Activated CD4-positive, alpha-beta T cell treated with anti-CD3 and anti-CD28 coated beads for 36 hours (primary cell): ENCODE results near the gene LRP1-AS. TPM values are rescaled to one million over a fixed set of nuclear protein-coding genes. Genes with fewer than 3 reads are reported as not detected.

Experiments
- ATAC-seq: fragments of 200-7000 bp; cut with Tn5 transposase; one replicate; pipeline ENCODE4 v1.10.0; 2021; ENCODE audit warnings: mild to moderate bottlenecking, moderate library complexity
- CTCF ChIA-PET: fragments of 350-600 bp; sonication (Branson Sonifier 250); formaldehyde crosslinking; loops from one replicate; lab custom pipeline; 2021; ENCODE audit warnings: antibody characterized with exemption; lab: Charles Lee
- POLR2A ChIA-PET: fragments of 350-600 bp; sonication (Branson Sonifier 250); formaldehyde crosslinking; loops from one replicate; lab custom pipeline; 2021; ENCODE audit warnings: antibody characterized with exemption, inconsistent platforms; lab: Charles Lee
- DNase-seq: peaks from one replicate; pipeline ENCODE4 v3.0.0-alpha.2; 2020
- H3K27ac Mint-ChIP-seq: one replicate; pipeline ENCODE4 v1.8.0; 2021; ENCODE audit warnings: mixed read lengths
- H3K27me3 Mint-ChIP-seq: one replicate; pipeline ENCODE4 v1.8.0; 2021; ENCODE audit warnings: mixed read lengths
- H3K36me3 Mint-ChIP-seq: one replicate; pipeline ENCODE4 v1.8.0; 2021; ENCODE audit warnings: low read depth, mixed read lengths
- H3K4me1 Mint-ChIP-seq: one replicate; pipeline ENCODE4 v1.8.0; 2021; ENCODE audit warnings: mixed read lengths
- H3K4me3 Mint-ChIP-seq: one replicate; pipeline ENCODE4 v1.8.0; 2021; ENCODE audit warnings: mild to moderate bottlenecking, moderate library complexity, mixed read lengths
- H3K9me3 Mint-ChIP-seq: one replicate; pipeline ENCODE4 v1.8.0; 2021; ENCODE audit warnings: low read depth, mixed read lengths
- intact Hi-C, 2 experiments: fragments of 100-400 bp; cut with DNase I in 1 of 2; cut with micrococcal nuclease in 1 of 2; formaldehyde crosslinking; loops; one replicate each; pipeline versions ENCODE4 v1.14.2 to v1.15.1; 2022 to 2024; cut with DNase I, micrococcal nuclease
- total RNA-seq, 2 experiments: library from RNA; stranded (reverse); gene quantifications; one replicate each; pipeline ENCODE4 v1.2.3, GENCODE V29; 2021

Gene LRP1-AS
- total RNA-seq, 2 experiments from 2014 or later, result not detected

DNA sequence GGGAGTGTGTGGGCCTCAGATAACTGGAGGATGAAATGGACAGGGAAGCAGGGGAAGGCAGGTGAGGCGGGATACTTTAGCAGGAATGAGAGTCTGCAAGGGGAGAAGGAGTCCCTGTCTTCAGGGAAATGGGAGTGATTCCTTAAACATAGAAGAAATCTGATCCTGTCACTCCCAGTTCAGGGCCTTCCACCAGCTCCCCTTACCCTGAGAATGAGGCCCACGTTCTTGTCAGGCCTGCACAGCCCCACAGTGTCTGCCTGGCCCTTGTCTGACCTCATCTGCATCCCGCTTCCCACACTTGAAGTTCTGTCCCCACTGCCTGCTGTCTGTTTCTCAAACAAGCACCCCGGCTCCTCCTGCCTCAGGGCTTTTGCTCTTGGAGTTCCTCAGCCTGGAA lies 12.6 kb upstream of the LRP1-AS start:
- ATAC-seq, result no peak
- Mint-ChIP-seq H3K9me3 (no peaks in the 10 kb centered on the region), H3K36me3 (no peaks in the 10 kb centered on the region), H3K4me3 (no peak overlapping the region), H3K27me3 (no peaks in the 10 kb centered on the region), H3K4me1 (no peaks in the 10 kb centered on the region), H3K27ac (no peak overlapping the region)
- intact Hi-C loops, result no loop called here
- POLR2A ChIA-PET, result no interaction called here
- DNase-seq, result no peak
- CTCF ChIA-PET, result no interaction called here

DNA sequence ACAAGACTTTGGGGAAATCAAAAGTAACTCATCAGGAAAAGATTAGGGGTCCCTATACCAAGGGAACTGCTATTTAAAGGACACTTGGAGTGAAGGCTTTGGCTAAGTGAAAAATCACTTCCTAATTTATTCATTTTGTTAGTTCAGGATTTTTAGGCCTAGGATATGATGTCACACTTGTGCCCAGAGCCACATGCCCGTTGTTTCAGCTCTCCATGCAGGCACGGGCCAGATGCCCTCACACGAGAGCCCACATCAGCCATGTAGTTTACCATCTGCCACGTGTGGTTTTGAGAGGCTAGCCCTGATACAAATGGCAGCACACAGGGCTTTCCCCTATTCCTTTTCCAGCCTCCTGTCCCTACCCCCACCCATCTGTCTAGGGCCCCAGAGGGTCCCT lies 11.9 kb upstream of the LRP1-AS start:
- Mint-ChIP-seq H3K36me3 (no peaks in the 10 kb centered on the region), H3K9me3 (no peaks in the 10 kb centered on the region), H3K4me1 (no peaks in the 10 kb centered on the region), H3K27me3 (no peaks in the 10 kb centered on the region), H3K27ac (no peak overlapping the region), H3K4me3 (no peak overlapping the region)
- ATAC-seq (no peak), DNase-seq (no peak)
- intact Hi-C loops, result no loop called here
- ChIA-PET POLR2A (interaction anchor here (0.6 kb wide), 1 partner anchor 411 kb away, joined by 6 read pairs; no protein-coding TSS in a partner anchor), CTCF (interaction anchor here (0.7 kb wide), 2 partner anchors 29 to 44 kb away, joined by 3 read pairs; no protein-coding TSS in a partner anchor)

DNA sequence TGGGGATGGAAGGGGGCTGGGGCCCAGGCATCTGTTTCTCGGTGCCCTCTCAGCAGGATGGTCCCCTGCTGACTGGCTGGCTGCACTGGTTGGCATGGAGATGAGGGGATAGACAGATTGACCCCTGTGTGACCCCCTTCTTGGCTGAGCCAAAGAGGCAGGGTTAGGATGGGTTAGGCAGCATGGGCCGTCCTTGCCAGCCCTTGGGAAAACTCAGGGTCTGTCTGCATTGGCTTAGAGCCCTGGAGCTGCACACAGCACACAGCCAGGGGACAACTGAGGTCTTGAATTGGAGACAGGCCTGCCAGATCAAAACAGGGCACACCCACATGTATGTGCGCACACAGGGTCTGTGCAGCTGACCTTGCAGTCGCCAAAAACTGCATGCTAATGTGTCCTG lies 11.2 kb upstream of the LRP1-AS start:
- ChIA-PET CTCF (interaction anchor here (0.7 to 1.9 kb wide), 2 partner anchors 17 to 44 kb away, joined by 3 to 6 read pairs; no protein-coding TSS in a partner anchor), POLR2A (interaction anchor here (0.6 kb wide), 1 partner anchor 411 kb away, joined by 6 read pairs; no protein-coding TSS in a partner anchor)
- intact Hi-C loops, result no loop called here
- no peaks in the 10 kb centered on the region for H3K36me3 Mint-ChIP-seq
- DNase-seq, result no peak
- H3K27me3 Mint-ChIP-seq, result no peaks in the 10 kb centered on the region
- no peak overlapping the region for H3K27ac Mint-ChIP-seq
- no peaks in the 10 kb centered on the region for H3K4me1 Mint-ChIP-seq
- no peak overlapping the region for H3K4me3 Mint-ChIP-seq
- ATAC-seq, result no peak
- H3K9me3 Mint-ChIP-seq, result no peaks in the 10 kb centered on the region

DNA sequence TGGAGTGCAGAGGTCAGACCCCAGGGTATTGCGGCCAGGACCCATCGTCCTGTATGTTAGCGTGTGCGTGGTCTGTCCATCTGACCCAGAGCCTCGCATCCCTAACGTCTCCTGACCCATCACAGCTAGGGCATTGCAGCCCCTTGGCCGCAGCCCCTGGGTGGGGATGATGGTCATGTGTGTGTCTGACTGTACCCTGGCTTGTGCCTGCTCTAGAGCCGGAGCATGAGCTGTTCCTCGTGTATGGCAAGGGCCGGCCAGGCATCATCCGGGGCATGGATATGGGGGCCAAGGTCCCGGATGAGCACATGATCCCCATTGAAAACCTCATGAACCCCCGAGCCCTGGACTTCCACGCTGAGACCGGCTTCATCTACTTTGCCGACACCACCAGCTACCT lies 10.8 kb upstream of the LRP1-AS start:
- no peak overlapping the region for H3K27ac Mint-ChIP-seq
- H3K27me3 Mint-ChIP-seq, result no peaks in the 10 kb centered on the region
- ChIA-PET CTCF (interaction anchor here (1.7 to 1.9 kb wide), 2 partner anchors 10 to 17 kb away, joined by 3 to 6 read pairs; no protein-coding TSS in a partner anchor), POLR2A (no interaction called here)
- H3K4me1 Mint-ChIP-seq, result no peaks in the 10 kb centered on the region
- ATAC-seq, result no peak
- DNase-seq, result no peak
- no peaks in the 10 kb centered on the region for H3K9me3 Mint-ChIP-seq
- intact Hi-C loops, result no loop called here
- no peaks in the 10 kb centered on the region for H3K36me3 Mint-ChIP-seq
- no peak overlapping the region for H3K4me3 Mint-ChIP-seq

DNA sequence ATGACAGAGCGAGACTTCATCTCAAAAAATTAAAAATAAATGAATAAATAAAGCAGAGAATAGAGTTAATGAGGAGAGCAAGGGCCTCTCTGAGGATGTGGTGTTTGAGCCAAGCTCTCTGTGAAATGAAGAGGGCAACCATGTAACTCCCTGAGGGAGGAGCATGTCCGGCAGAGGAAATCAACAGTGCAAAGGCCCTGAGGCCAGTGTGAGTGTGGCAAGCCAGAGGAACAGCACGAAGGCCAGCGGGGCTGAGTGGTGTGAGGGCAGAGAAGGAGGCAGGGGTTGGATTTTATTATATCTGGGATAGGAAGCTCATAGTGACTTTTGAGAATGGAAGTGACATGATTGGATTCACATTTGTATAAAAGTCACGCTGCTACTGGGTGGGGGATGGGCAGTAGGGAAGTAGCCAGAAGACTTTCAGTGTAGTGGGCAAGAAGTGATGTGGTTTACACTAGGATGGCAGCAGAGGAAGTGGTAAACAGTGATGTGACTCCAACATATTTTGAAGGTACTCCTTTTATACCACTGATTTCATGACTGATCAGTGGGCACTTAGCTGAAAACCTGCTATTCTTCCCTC lies 10.3 kb upstream of the LRP1-AS start:
- intact Hi-C loops, result no loop called here
- DNase-seq (no peak), ATAC-seq (no peak)
- Mint-ChIP-seq H3K9me3 (no peaks in the 10 kb centered on the region), H3K36me3 (no peaks in the 10 kb centered on the region), H3K27ac (no peak overlapping the region), H3K27me3 (no peaks in the 10 kb centered on the region), H3K4me3 (no peak overlapping the region), H3K4me1 (no peaks in the 10 kb centered on the region)
- CTCF ChIA-PET, result interaction anchor here (1.7 to 1.9 kb wide), 2 partner anchors 10 to 18 kb away, joined by 3 to 6 read pairs; no protein-coding TSS in a partner anchor
- POLR2A ChIA-PET, result no interaction called here

DNA sequence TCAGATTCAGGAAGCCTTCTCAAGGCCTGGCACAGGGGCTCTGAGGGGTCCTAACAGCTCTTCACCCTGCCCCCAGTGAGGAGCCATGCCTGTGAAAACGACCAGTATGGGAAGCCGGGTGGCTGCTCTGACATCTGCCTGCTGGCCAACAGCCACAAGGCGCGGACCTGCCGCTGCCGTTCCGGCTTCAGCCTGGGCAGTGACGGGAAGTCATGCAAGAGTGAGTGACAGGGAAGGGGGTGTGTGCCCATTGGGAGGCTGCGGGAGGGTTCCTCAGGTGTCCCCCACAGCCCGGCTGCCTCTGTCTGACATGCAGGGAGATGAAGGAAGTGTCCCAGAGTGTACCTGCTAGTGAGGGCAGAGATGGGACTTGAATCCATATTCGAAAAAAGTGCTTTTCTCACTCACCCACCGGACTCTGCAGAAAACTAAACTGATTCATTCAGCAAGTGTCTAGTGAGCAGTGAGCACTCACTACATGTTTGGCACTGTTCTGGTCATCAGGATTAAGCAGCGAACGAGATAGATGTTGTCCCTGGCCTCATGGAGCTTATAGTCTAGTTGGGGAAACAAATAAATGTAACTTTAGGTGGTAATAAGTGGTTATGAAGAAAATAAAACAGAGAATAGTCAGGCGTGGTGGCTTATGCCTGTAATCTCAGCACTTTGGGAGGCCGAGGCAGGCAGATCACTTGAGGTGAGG lies 9.4 kb upstream of the LRP1-AS start:
- Mint-ChIP-seq H3K27me3 (no peaks in the 10 kb centered on the region), H3K9me3 (no peaks in the 10 kb centered on the region), H3K4me1 (no peaks in the 10 kb centered on the region), H3K36me3 (no peaks in the 10 kb centered on the region), H3K4me3 (no peak overlapping the region), H3K27ac (no peak overlapping the region)
- ATAC-seq, result no peak
- intact Hi-C loops, result no loop called here
- ChIA-PET CTCF (interaction anchor here (0.7 to 1.9 kb wide), 3 partner anchors 9 to 67 kb away, joined by 3 to 6 read pairs (median 4); no protein-coding TSS in a partner anchor), POLR2A (no interaction called here)
- DNase-seq, result no peak

DNA sequence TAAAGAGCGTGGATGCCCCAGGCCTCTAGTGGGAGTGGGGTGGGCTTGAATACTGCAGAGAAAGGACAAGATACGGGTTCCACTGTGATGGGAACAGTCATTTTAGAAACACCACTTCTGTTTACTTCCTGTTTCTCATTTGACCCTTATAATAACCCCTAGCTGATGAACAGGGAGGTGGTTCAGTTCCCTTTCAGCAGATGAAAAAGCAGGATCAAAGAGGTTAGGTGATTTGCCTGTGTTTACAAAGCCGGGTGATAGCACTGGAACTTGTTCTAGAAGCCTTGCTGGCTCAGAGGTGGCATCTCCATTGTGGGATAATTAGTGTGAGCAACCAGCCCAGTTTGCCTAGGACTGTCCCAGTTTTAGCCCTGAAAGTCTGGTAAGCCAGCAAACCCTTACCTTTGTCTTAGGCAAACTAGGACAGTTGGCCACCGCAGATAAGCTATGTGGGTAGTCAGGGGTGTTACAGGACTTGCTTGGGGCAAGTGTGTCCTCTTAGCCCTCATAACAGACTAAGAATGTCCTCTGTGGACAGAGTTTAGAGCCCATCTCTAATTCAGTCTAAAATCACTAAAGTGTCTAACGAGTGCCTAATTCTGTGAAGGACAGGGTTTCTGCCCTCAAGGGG lies 7.5 kb upstream of the LRP1-AS start:
- DNase-seq, result no peak
- ATAC-seq, result no peak
- Mint-ChIP-seq H3K27me3 (no peaks in the 10 kb centered on the region), H3K27ac (no peak overlapping the region), H3K4me3 (no peak overlapping the region), H3K4me1 (no peaks in the 10 kb centered on the region), H3K9me3 (no peaks in the 10 kb centered on the region), H3K36me3 (no peaks in the 10 kb centered on the region)
- POLR2A ChIA-PET, result no interaction called here
- intact Hi-C loops, result no loop called here
- CTCF ChIA-PET, result no interaction called here

DNA sequence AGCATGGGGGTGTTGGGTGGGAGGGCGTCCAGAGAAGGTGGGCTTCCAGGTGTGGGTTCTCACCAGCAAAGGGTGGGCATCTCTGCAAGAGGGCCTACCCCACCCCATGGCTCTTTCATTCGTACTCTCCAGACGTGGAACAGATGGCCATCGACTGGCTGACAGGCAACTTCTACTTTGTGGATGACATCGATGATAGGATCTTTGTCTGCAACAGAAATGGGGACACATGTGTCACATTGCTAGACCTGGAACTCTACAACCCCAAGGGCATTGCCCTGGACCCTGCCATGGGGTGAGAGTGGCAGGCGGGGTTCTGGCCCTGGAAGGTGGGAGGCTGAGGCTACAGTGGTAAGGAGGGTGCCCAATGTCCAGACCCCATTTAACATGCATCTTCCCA lies 6.7 kb upstream of the LRP1-AS start:
- Mint-ChIP-seq H3K9me3 (no peaks in the 10 kb centered on the region), H3K27me3 (no peaks in the 10 kb centered on the region), H3K27ac (no peak overlapping the region), H3K36me3 (no peaks in the 10 kb centered on the region), H3K4me1 (no peaks in the 10 kb centered on the region), H3K4me3 (no peak overlapping the region)
- no peak for DNase-seq
- ATAC-seq, result no peak
- ChIA-PET CTCF (no interaction called here), POLR2A (no interaction called here)
- intact Hi-C loops, result no loop called here

DNA sequence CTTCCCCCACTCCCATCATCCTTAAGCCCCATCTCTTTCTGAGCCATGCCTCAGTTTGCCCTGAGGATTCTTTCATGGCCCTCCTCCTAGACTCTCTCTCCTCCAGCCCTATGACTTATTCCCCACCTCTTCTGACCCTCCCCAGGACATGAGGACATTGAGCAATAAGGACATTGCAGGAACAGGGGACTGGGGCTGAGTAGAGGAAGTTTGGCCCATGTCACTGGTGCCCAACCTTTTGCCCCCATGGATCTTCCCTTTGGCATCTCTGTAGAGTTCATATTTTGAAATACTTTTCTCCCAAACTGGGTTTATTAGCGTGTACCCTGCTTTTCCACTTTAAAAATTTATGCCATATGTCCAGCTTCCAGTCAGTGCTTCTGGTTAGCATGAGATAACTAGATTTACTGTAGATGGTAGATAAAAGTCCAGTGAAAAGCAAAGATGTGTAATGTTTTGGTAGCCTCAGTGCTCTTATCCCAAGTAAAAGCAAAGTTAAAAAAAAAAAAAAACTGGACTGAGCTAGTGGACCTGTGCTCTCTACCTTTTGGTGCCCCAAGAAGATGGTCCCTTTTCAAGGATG lies 6.1 kb upstream of the LRP1-AS start:
- H3K27ac Mint-ChIP-seq, result no peak overlapping the region
- no peak for DNase-seq
- ChIA-PET CTCF (no interaction called here), POLR2A (no interaction called here)
- H3K9me3 Mint-ChIP-seq, result no peaks in the 10 kb centered on the region
- intact Hi-C loops, result no loop called here
- no peaks in the 10 kb centered on the region for H3K36me3 Mint-ChIP-seq
- no peak overlapping the region for H3K4me3 Mint-ChIP-seq
- no peak for ATAC-seq
- H3K4me1 Mint-ChIP-seq, result no peaks in the 10 kb centered on the region
- no peaks in the 10 kb centered on the region for H3K27me3 Mint-ChIP-seq

DNA sequence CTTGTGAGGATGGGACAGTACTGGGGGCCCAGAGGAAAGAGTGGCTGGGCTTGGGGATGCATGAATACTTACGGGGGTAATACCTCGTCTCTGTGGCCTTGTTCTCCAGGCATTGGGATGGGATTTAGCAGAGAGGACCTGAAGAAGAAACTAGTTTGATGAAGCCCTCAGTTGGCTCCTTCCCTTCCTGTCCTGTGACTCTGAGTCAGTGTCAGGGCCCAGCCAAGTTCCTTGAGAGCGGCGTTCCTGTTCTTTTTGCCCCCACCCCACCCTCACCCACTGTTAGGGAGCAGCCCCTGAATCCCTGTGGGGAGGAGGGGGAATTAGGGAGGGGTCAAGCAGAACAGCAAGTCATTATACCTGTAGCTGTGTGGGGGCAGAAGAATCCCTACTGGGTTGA lies 5.2 kb upstream of the LRP1-AS start:
- no peak for DNase-seq
- no peak overlapping the region for H3K27ac Mint-ChIP-seq
- no peaks in the 10 kb centered on the region for H3K9me3 Mint-ChIP-seq
- no peaks in the 10 kb centered on the region for H3K4me1 Mint-ChIP-seq
- intact Hi-C loops, result no loop called here
- ATAC-seq, result no peak
- H3K4me3 Mint-ChIP-seq, result no peak overlapping the region
- no peaks in the 10 kb centered on the region for H3K36me3 Mint-ChIP-seq
- POLR2A ChIA-PET, result no interaction called here
- no peaks in the 10 kb centered on the region for H3K27me3 Mint-ChIP-seq
- CTCF ChIA-PET, result no interaction called here

DNA sequence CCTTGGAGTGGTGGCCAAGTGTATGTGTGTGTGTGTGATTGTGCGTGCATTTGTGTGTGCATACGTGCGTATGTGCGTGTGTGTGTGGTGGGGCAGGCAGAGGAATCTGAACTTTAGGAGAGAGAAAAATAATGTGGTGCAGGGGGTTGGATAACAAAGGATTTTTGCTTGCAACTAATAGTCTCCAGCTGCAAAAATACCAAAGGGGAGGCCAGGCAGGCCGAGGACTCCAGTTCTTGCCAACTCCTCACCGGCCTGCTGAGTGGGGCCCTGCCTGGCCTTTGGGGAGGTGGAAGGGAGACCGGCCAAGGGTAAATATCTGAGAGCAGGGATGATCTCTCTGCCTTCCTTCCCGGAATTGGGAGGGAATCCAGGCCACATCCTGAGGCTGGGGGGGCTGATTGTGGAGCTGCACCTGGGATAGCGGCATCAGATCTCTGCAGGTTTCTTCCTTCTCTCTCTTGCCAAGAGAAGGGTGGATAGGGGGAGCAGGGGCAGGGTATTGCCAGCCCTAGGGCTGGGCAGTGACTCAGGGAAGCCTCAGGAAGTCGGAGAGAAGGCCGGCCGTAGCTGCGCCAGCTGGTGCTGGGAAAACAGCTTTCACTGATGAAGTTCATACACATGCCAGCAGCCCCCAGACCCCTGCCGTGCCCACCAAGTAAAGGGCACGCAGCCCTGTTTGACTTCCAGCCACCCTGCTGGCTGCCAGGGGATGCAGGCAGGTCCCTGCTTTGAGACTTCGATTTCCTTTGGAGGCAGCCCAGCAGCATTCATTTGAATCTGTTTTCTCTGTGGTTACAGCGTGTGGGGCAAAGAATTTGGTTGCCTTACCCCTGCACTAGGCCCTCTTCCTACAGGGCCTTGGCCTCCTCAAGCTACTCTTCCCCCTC lies 4.6 kb upstream of the LRP1-AS start:
- intact Hi-C loops, result no loop called here
- Mint-ChIP-seq H3K9me3 (no peaks in the 10 kb centered on the region), H3K36me3 (no peaks in the 10 kb centered on the region), H3K27ac (no peak overlapping the region), H3K27me3 (no peaks in the 10 kb centered on the region), H3K4me3 (no peak overlapping the region), H3K4me1 (no peaks in the 10 kb centered on the region)
- DNase-seq (no peak), ATAC-seq (no peak)
- POLR2A ChIA-PET, result no interaction called here
- CTCF ChIA-PET, result interaction anchor here (0.7 kb wide), 1 partner anchor 34 kb away, joined by 3 read pairs; no protein-coding TSS in a partner anchor
